Measurements from ENCODE around the gene SYTL3. TPM values are rescaled to one million over a fixed set of nuclear protein-coding genes. Genes with fewer than 3 reads are reported as not detected.

SYTL3 gene
- total RNA-seq, 1 experiment from 2014 or later: 0.09 TPM

- H4K8ac ChIP-seq (replicated peaks; ENCODE audit: insufficient read length, low read depth, low read length): no peak overlapping the region
- H3K23me2 ChIP-seq (ENCODE audit: insufficient read length, low read depth, low read length, poor library complexity, severe bottlenecking): peaks cover 7% of the 10 kb centered on the region
- no peak overlapping the region for H2BK12ac ChIP-seq (ENCODE audit: insufficient read length, low read depth, low read length)
- H4K5ac ChIP-seq (ENCODE audit: insufficient read length, low read depth, low read length): no peak overlapping the region
- Mint-ChIP-seq H3K4me3 (peak overlapping the region in 1 of 2 experiments; percentile 7; a peak in 1 of 5 replicates), H3K27me3 (ENCODE audit: low read depth) (no peaks in the 10 kb centered on the region), H3K9me3 (no peaks in the 10 kb centered on the region), H3K4me1 (peaks cover 85 to 87% of the 10 kb centered on the region in 2 experiments), H3K27ac (peak overlapping the region; percentile 42 to 58 (median 55); a peak in 6 of 7 replicates), H3K36me3 (ENCODE audit: insufficient read depth in 1 of 3, low read depth in 3 of 3) (peaks cover 40 to 96% (median 88%) of the 10 kb centered on the region in 3 experiments)
- no peak for DNase-seq
- no peak overlapping the region for H3K4me2 ChIP-seq (ENCODE audit: insufficient read depth, insufficient read length, low read length)
- no peak for TF ChIP-seq CTCF (conservative IDR thresholded peaks at IDR 0.05)
- no peaks in the 10 kb centered on the region for H3K27me3 ChIP-seq (ENCODE audit: insufficient read depth, low read length)
- H2AK5ac ChIP-seq (ENCODE audit: insufficient read length, low read length): no peak overlapping the region
- H3K79me2 ChIP-seq (ENCODE audit: insufficient read depth, low read length): peaks cover 86% of the 10 kb centered on the region
- H2BK15ac ChIP-seq (ENCODE audit: low read depth, low read length): no peak overlapping the region
- H3K9me3 ChIP-seq (ENCODE audit: control insufficient read depth, low read depth, low read length): no peaks in the 10 kb centered on the region
- H3K9ac ChIP-seq (ENCODE audit: extremely low read depth, insufficient read length, low read length): no peak overlapping the region
- H4K91ac ChIP-seq (ENCODE audit: insufficient read length, low read depth, low read length): no peak overlapping the region
- no peak overlapping the region for H2AFZ ChIP-seq (ENCODE audit: low read length)
- H2BK5ac ChIP-seq (ENCODE audit: insufficient read length, low read length): no peak overlapping the region
- H3T11ph ChIP-seq (ENCODE audit: low read length): no peak overlapping the region
- no peaks in the 10 kb centered on the region for H4K20me1 ChIP-seq (ENCODE audit: control insufficient read depth, insufficient read depth, insufficient read length)
- H3K79me1 ChIP-seq (ENCODE audit: insufficient read depth, low read depth, low read length, poor library complexity, severe bottlenecking): peaks cover 4% of the 10 kb centered on the region
- H3K27ac ChIP-seq (ENCODE audit: insufficient read length, low read depth, low read length): no peak overlapping the region
- no peak overlapping the region for H2BK20ac ChIP-seq (ENCODE audit: low read depth, low read length, poor library complexity, severe bottlenecking)
- H3K56ac ChIP-seq (ENCODE audit: insufficient read length, low read depth, low read length): no peak overlapping the region
- peaks cover 20% of the 10 kb centered on the region for H3K4me1 ChIP-seq (ENCODE audit: insufficient read depth, low read length)
- H3K4ac ChIP-seq (ENCODE audit: low read depth, low read length): no peak overlapping the region
- H3K14ac ChIP-seq (ENCODE audit: insufficient read depth, low read length): no peak overlapping the region
- no peak overlapping the region for H3K23ac ChIP-seq (ENCODE audit: insufficient read length, low read depth, low read length)
- no CpG with 5 or more reads among the region's 3 CpGs for WGBS (ENCODE audit: extremely low coverage, insufficient read length, low lambda C conversion rate)
- H3K18ac ChIP-seq (ENCODE audit: insufficient read length, low read depth, low read length): no peak overlapping the region
- no peak overlapping the region for H2BK120ac ChIP-seq (ENCODE audit: low read depth, low read length, poor library complexity, severe bottlenecking)
These were observed 163.2 kb downstream of the SYTL3 start for GRCh38 chr6:158813032-158813431.

Small RNA genes lying within 50 kb of the gene (microRNA-seq; reads per million reads assigned to microRNA genes)
- gene MIR3918 (ENCODE audit: borderline microRNAs expressed) (not detected), gene MIR7161 (ENCODE audit: borderline microRNAs expressed) (not detected)

Other genes starting within 250 kb of the SYTL3 start
- 23.7 and 24.4 TPM in 2 replicates for gene TMEM181, start 90.0 kb upstream of the SYTL3 start, total RNA-seq (2021)
- gene DYNLT1, start 5.3 kb upstream of the SYTL3 start, total RNA-seq (2021): 105 and 117 TPM in 2 replicates
- gene EZR, start 169.3 kb downstream of the SYTL3 start, total RNA-seq (2021): 375 and 393 TPM in 2 replicates

Measured in H9 (cell line).